ENCODE data around the gene PLXDC2.

DNA sequence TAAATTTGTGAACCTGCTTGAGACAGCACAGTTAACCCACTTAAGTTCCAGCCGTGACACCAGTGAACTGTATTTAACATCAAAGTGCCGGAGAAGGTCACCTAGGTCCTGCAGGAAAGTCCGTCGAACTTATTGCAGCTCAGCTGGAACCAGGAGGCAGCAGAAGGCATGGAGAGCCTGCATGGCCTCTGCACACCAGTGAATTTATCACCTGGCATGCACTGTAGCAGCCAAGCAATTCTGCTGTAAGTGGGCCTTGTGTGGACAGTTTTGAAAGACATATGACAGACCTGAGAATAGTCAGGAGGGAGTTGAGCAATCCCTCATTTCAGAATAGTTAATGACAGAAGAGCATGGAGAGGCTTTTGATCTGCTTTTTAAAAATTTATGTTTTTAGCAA lies 108.8 kb downstream of the PLXDC2 start:
- TF ChIP-seq, protein P1, sequence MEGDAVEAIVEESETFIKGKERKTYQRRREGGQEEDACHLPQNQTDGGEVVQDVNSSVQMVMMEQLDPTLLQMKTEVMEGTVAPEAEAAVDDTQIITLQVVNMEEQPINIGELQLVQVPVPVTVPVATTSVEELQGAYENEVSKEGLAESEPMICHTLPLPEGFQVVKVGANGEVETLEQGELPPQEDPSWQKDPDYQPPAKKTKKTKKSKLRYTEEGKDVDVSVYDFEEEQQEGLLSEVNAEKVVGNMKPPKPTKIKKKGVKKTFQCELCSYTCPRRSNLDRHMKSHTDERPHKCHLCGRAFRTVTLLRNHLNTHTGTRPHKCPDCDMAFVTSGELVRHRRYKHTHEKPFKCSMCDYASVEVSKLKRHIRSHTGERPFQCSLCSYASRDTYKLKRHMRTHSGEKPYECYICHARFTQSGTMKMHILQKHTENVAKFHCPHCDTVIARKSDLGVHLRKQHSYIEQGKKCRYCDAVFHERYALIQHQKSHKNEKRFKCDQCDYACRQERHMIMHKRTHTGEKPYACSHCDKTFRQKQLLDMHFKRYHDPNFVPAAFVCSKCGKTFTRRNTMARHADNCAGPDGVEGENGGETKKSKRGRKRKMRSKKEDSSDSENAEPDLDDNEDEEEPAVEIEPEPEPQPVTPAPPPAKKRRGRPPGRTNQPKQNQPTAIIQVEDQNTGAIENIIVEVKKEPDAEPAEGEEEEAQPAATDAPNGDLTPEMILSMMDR (tag by site-specific recombination; IDR thresholded peaks at IDR 0.05): no peak
- TF ChIP-seq ZBTB1 (tag by site-specific recombination; IDR thresholded peaks at IDR 0.05): no peak
- TF ChIP-seq HOXA7 (CRISPR knock-in tag; IDR thresholded peaks at IDR 0.05; ENCODE audit: borderline replicate concordance): no peak
- no peak for TF ChIP-seq ZNF335 (tag by site-specific recombination; conservative IDR thresholded peaks at IDR 0.05)
- TF ChIP-seq ZBTB8A (tag by site-specific recombination; IDR thresholded peaks at IDR 0.05): no peak
- TF ChIP-seq SP3 (tag by site-specific recombination; IDR thresholded peaks at IDR 0.05): no peak
- TF ChIP-seq YY1 (tag by site-specific recombination; IDR thresholded peaks at IDR 0.05): no peak
- no peak for TF ChIP-seq ZNF792 (tag by site-specific recombination; IDR thresholded peaks at IDR 0.05)
- no peak for TF ChIP-seq ZNF747 (tag by site-specific recombination; IDR thresholded peaks at IDR 0.05)
- no peak for TF ChIP-seq ZNF324 (tag by site-specific recombination; IDR thresholded peaks at IDR 0.05)
- no peak for TF ChIP-seq ZNF530 (tag by site-specific recombination; IDR thresholded peaks at IDR 0.05; ENCODE audit: low read depth)
- TF ChIP-seq ZNF184 (tag by site-specific recombination; IDR thresholded peaks at IDR 0.05): no peak
- TF ChIP-seq ZNF544 (tag by site-specific recombination; IDR thresholded peaks at IDR 0.05): no peak
